GM12878 (cell line): Measurements from ENCODE around the gene TRIP11. TPM values are rescaled to one million over a fixed set of nuclear protein-coding genes. Genes with fewer than 3 reads are reported as not detected.

Experiments
- ATAC-seq: fragments of 200-7000 bp; cut with Tn5 transposase; 3 replicates; pipeline ENCODE4 v1.9.1; 2020; ENCODE audit warnings: mild to moderate bottlenecking, moderate library complexity
- BruUV-seq: library from RNA; stranded (reverse); fragments of 400-500 nt; replicated peaks from 2 replicates; lab custom pipeline; 2021; lab: Mats Ljungman, UMichigan
- CTCF ChIA-PET: fragments of 300-600 bp; sonication (Branson Sonifier 250); formaldehyde crosslinking; extraction: SDS; loops from one replicate; lab custom pipeline; 2021; ENCODE audit warnings: inconsistent platforms; lab: Yijun Ruan, JAX
- POLR2A ChIA-PET: fragments of 350-600 bp; formaldehyde crosslinking; extraction: SDS; loops from one replicate; lab custom pipeline; 2021; ENCODE audit warnings: inconsistent platforms; lab: Charles Lee
- RAD21 ChIA-PET: fragments of 300-600 bp; sonication (Branson Sonifier 250); formaldehyde crosslinking; loops from one replicate; lab custom pipeline; 2023; ENCODE audit warnings: antibody characterized with exemption; ENCODE audit not compliant: unreplicated experiment; lab: Charles Lee
- SMC1A ChIA-PET: fragments of 300-600 bp; sonication (Branson Sonifier 250); formaldehyde crosslinking; loops from one replicate; lab custom pipeline; 2023; ENCODE audit not compliant: unreplicated experiment, uncharacterized antibody; lab: Charles Lee
- DNase-seq: peaks from one replicate; pipeline ENCODE4 v3.0.0-alpha.2; 2011; ENCODE audit warnings: low read depth, low spot score
- FAIRE-seq: peaks from 3 replicates; lab custom pipeline; 2011; peaks lifted over from hg19 to GRCh38; lab: Jason Lieb, UNC
- H2AFZ ChIP-seq: 2 replicates; pipeline ENCODE4 v1.6.0; 2011; ENCODE audit warnings: low read depth, low read length, control low read depth; ENCODE audit not compliant: control insufficient read depth
- H3K27ac ChIP-seq: 2 replicates; pipeline ENCODE4 v1.5.1; 2011; ENCODE audit warnings: control low read depth; ENCODE audit not compliant: control insufficient read depth, insufficient read depth
- H3K27me3 ChIP-seq, 2 experiments: replicated peaks in 1 of 2; 2 replicates each; pipeline versions ENCODE4 v1.6.0 to v1.6.1; 2011; ENCODE audit warnings: low read length in 1 of 2; ENCODE audit not compliant: control insufficient read depth in 2 of 2, insufficient read depth in 2 of 2
- H3K36me3 ChIP-seq, 2 experiments: 2 replicates each; pipeline ENCODE4 v1.5.1; 2011; ENCODE audit warnings: low read length in 1 of 2; ENCODE audit not compliant: control insufficient read depth in 2 of 2, insufficient read depth in 2 of 2
- H3K4me1 ChIP-seq: 2 replicates; pipeline ENCODE4 v1.6.1; 2011; ENCODE audit warnings: mild to moderate bottlenecking, low read length, moderate library complexity, mixed read lengths; ENCODE audit not compliant: control insufficient read depth, insufficient read depth
- H3K4me2 ChIP-seq: 2 replicates; pipeline ENCODE4 v1.6.0; 2011; ENCODE audit warnings: control low read depth; ENCODE audit not compliant: control insufficient read depth, insufficient read depth
- H3K4me3 ChIP-seq: fragments of 200-600 bp; sonication (generic); 2 replicates; pipeline ENCODE4 v1.5.1; 2016
- H3K79me2 ChIP-seq: 2 replicates; pipeline ENCODE4 v1.6.0; 2011; ENCODE audit warnings: low read length; ENCODE audit not compliant: control insufficient read depth, insufficient read depth
- H3K9ac ChIP-seq: 2 replicates; pipeline ENCODE4 v1.8.0; 2011; ENCODE audit warnings: low read length, control low read depth, mixed read lengths; ENCODE audit not compliant: control insufficient read depth, insufficient read depth
- H3K9me3 ChIP-seq: replicated peaks from 3 replicates; pipeline ENCODE4 v1.5.1; 2011; ENCODE audit warnings: mild to moderate bottlenecking, low read length; ENCODE audit not compliant: control insufficient read depth, insufficient read depth
- H4K20me1 ChIP-seq: 2 replicates; pipeline ENCODE4 v1.6.0; 2011; ENCODE audit not compliant: control insufficient read depth, insufficient read depth
- CBX5 ChIP-seq: sonication (generic); IDR thresholded peaks from 2 replicates; pipeline ENCODE4 v1.6.1; 2016; ENCODE audit warnings: low read depth, moderate library complexity, mild to moderate bottlenecking, inconsistent platforms
- CREM ChIP-seq: IDR thresholded peaks from 2 replicates; pipeline ENCODE4 v1.6.1; 2014; ENCODE audit warnings: antibody characterized with exemption, low read depth
- CUX1 ChIP-seq: IDR thresholded peaks from 2 replicates; pipeline ENCODE4 v1.6.1; 2012; ENCODE audit warnings: improper control_type of control experiment, low read depth, low read length; ENCODE audit not compliant: insufficient replicate concordance
- GATAD2B ChIP-seq: fragments of 450-650 bp; conservative IDR thresholded peaks from 2 replicates; pipeline ENCODE4 v1.6.1; 2017; ENCODE audit warnings: low read depth, mild to moderate bottlenecking, moderate library complexity
- HCFC1 ChIP-seq: fragments of 150-350 bp; IDR thresholded peaks from 2 replicates; pipeline ENCODE4 v1.6.1; 2014; ENCODE audit warnings: low read length
- NRF1 ChIP-seq: conservative IDR thresholded peaks from 2 replicates; pipeline ENCODE4 v1.6.1; 2011; ENCODE audit warnings: mild to moderate bottlenecking, low read depth, low read length, improper control_type of control experiment
- PML ChIP-seq: IDR thresholded peaks from 2 replicates; pipeline ENCODE4 v1.6.1; 2012; ENCODE audit warnings: low read length, inconsistent platforms
- POLR2AphosphoS5 ChIP-seq: IDR thresholded peaks from 2 replicates; pipeline ENCODE4 v1.6.1; 2011; ENCODE audit warnings: mild to moderate bottlenecking, low read length, inconsistent platforms
- POU2F2 ChIP-seq: IDR thresholded peaks from 3 replicates; pipeline ENCODE4 v1.6.1; 2011; ENCODE audit warnings: low read depth, mild to moderate bottlenecking, low read length, borderline replicate concordance
- SMAD5 ChIP-seq: IDR thresholded peaks from 2 replicates; pipeline ENCODE4 v1.6.1; 2016; ENCODE audit warnings: antibody characterized with exemption, low read depth
- STAT3 ChIP-seq: IDR thresholded peaks from 2 replicates; pipeline ENCODE4 v1.6.1; 2011; ENCODE audit warnings: low read depth, low read length, improper control_type of control experiment
- TAF1 ChIP-seq: IDR thresholded peaks from 2 replicates; pipeline ENCODE4 v1.6.1; 2011; ENCODE audit warnings: mild to moderate bottlenecking, low read depth, low read length, borderline replicate concordance
- TCF3 ChIP-seq: IDR thresholded peaks from 2 replicates; pipeline ENCODE4 v1.6.1; 2012; ENCODE audit warnings: low read depth, mild to moderate bottlenecking, low read length, borderline replicate concordance; ENCODE audit not compliant: insufficient read depth
- ZNF217 ChIP-seq: fragments of 450-650 bp; IDR thresholded peaks from 2 replicates; pipeline ENCODE4 v1.6.1; 2017; ENCODE audit warnings: antibody characterized with exemption, mild to moderate bottlenecking
- WGBS: methylation state at CpG from one replicate; pipeline ENCODE4 v1.1.6; 2016; ENCODE audit warnings: low lambda C conversion rate; ENCODE audit not compliant: insufficient replicate concordance, insufficient coverage; ENCODE audit errors: missing lambda C conversion rate; 5-methylcytosine and 5-hydroxymethylcytosine counted together
- in situ Hi-C: fragments of 300-500 bp; cut with MboI; formaldehyde crosslinking; loops from 9 replicates; pipeline ENCODE4 v1.14.3; 2018; ENCODE audit warnings: mixed read lengths
- intact Hi-C: fragments of 100-400 bp; cut with micrococcal nuclease; formaldehyde crosslinking; loops from one replicate; pipeline ENCODE4 v1.14.2; 2022; ENCODE audit not compliant: unreplicated experiment
- polyA plus RNA-seq, 11 experiments: library from polyadenylated mRNA; depleted of rRNA in 4 of 11; unstranded in 6 of 11; stranded (reverse) in 5 of 11; fragments of >200 nt; fragmentation: Nextera tagmentation in 4 of 11; fragmentation: Illumina TruSeq in 1 of 11; extraction: Ambion mirVana in 4 of 11; extraction: Trizol in 1 of 11; gene quantifications; 1 replicate in 1 of 11; 2 replicates in 10 of 11; pipeline versions ENCODE4 v1.2.1 to v1.2.3, GENCODE V29; 2011 to 2016; ENCODE audit warnings: inconsistent platforms in 2 of 11, missing spikeins in 2 of 11, low read depth in 1 of 11
- total RNA-seq, 4 experiments: library from RNA; depleted of rRNA in 3 of 4; stranded (reverse); fragments of >200 nt in 3 of 4; fragmentation: Illumina TruSeq in 1 of 4; extraction: Trizol in 1 of 4; gene quantifications; 2 replicates each; pipeline versions ENCODE4 v1.2.1 to v1.2.3, GENCODE V29; 2013 to 2021
- TF ChIP-seq, protein P1 (sequence below): IDR thresholded peaks from 2 replicates; pipeline ENCODE4 v1.6.1; 2011; ENCODE audit warnings: low read depth, low read length, improper control_type of control experiment, borderline replicate concordance
- TF ChIP-seq, protein P2 (sequence below): IDR thresholded peaks from 2 replicates; pipeline ENCODE4 v1.6.1; 2011; ENCODE audit warnings: borderline replicate concordance, low read depth, mild to moderate bottlenecking, moderate library complexity, low read length; ENCODE audit not compliant: insufficient read depth, poor library complexity, severe bottlenecking
- TF ChIP-seq, protein P3 (sequence below): fragments of 450-650 bp; IDR thresholded peaks from 2 replicates; pipeline ENCODE4 v1.6.1; 2016; ENCODE audit warnings: mild to moderate bottlenecking

Gene TRIP11
- total and polyA plus RNA-seq, 10 of the 15 experiments (the other 5 are each of a cell fraction or from before 2014, with no cell fraction given) = 5.3 to 46.1 (median 19.9) TPM

- no peak overlapping the region for H3K4me3 ChIP-seq
Measured at GRCh38 chr14:92010644-92011043, 29.2 kb downstream of the TRIP11 start.

More at GRCh38 chr14:92010644-92011043, 29.2 kb downstream of the TRIP11 start:
- ChIA-PET POLR2A (no interaction called here), CTCF (interaction anchor here (2.7 kb wide), 1 partner anchor 14 kb away, joined by 13 read pairs; no protein-coding TSS in a partner anchor), RAD21 (no interaction called here), SMC1A (no interaction called here)
- no peak for ATAC-seq
- Histone ChIP-seq H3K79me2 (no peaks in the 10 kb centered on the region), H4K20me1 (no peaks in the 10 kb centered on the region), H3K27me3 (no peaks in the 10 kb centered on the region), H3K4me1 (no peaks in the 10 kb centered on the region), H3K36me3 (peaks cover 0 to 25% of the 10 kb centered on the region in 2 experiments), H3K9ac (no peak overlapping the region), H2AFZ (no peak overlapping the region), H3K9me3 (no peaks in the 10 kb centered on the region), H3K4me2 (no peak overlapping the region), H3K27ac (no peak overlapping the region)
- no peak for FAIRE-seq
- WGBS = 95% methylated on average over 3 of the region's 3 CpGs
- intact Hi-C loops = no loop called here
- no peak for TF ChIP-seq ZNF217
- no peak for TF ChIP-seq HCFC1
- TF ChIP-seq PML = no peak
- TF ChIP-seq POLR2AphosphoS5 = no peak
- TF ChIP-seq TAF1 = no peak
- TF ChIP-seq, protein P1, sequence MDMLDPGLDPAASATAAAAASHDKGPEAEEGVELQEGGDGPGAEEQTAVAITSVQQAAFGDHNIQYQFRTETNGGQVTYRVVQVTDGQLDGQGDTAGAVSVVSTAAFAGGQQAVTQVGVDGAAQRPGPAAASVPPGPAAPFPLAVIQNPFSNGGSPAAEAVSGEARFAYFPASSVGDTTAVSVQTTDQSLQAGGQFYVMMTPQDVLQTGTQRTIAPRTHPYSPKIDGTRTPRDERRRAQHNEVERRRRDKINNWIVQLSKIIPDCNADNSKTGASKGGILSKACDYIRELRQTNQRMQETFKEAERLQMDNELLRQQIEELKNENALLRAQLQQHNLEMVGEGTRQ = no peak
- no peak for TF ChIP-seq GATAD2B
- no peak for TF ChIP-seq CUX1
- TF ChIP-seq, protein P2, sequence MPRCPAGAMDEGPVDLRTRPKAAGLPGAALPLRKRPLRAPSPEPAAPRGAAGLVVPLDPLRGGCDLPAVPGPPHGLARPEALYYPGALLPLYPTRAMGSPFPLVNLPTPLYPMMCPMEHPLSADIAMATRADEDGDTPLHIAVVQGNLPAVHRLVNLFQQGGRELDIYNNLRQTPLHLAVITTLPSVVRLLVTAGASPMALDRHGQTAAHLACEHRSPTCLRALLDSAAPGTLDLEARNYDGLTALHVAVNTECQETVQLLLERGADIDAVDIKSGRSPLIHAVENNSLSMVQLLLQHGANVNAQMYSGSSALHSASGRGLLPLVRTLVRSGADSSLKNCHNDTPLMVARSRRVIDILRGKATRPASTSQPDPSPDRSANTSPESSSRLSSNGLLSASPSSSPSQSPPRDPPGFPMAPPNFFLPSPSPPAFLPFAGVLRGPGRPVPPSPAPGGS = no peak
- TF ChIP-seq TCF3 = no peak
- TF ChIP-seq CREM = no peak
- no peak for TF ChIP-seq NRF1
- no peak for TF ChIP-seq POU2F2
- no peak for TF ChIP-seq STAT3
- TF ChIP-seq, protein P3, sequence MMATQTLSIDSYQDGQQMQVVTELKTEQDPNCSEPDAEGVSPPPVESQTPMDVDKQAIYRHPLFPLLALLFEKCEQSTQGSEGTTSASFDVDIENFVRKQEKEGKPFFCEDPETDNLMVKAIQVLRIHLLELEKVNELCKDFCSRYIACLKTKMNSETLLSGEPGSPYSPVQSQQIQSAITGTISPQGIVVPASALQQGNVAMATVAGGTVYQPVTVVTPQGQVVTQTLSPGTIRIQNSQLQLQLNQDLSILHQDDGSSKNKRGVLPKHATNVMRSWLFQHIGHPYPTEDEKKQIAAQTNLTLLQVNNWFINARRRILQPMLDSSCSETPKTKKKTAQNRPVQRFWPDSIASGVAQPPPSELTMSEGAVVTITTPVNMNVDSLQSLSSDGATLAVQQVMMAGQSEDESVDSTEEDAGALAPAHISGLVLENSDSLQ = no peak
- TF ChIP-seq SMAD5 = no peak
- TF ChIP-seq CBX5 = no peak
- no TSS peak for BruUV-seq
- in situ Hi-C loops = no loop called here
- DNase-seq = no peak
